Spinal cord (tissue), 10 donors: ENCODE data around the gene C1orf21. TPM values are rescaled to one million over a fixed set of nuclear protein-coding genes. Genes with fewer than 3 reads are reported as not detected.

Source experiments
- DNase-seq, 6 donors: peaks; one replicate each; pipeline versions ENCODE4 v3.0.0 to v3.0.0-alpha.2; 2013 to 2015; ENCODE audit warnings: low spot score in 6 of 6, low read depth in 4 of 6
- H3K27ac ChIP-seq: one replicate; pipeline ENCODE4 v1.5.1; 2013; ENCODE audit warnings: low read depth, low read length, control low read depth
- H3K27me3 ChIP-seq: one replicate; pipeline ENCODE4 v1.6.1; 2013; ENCODE audit warnings: low read length; ENCODE audit not compliant: control insufficient read depth, insufficient read depth
- H3K36me3 ChIP-seq: one replicate; pipeline ENCODE4 v1.6.1; 2013; ENCODE audit warnings: low read length; ENCODE audit not compliant: control insufficient read depth, insufficient read depth
- H3K4me1 ChIP-seq: one replicate; pipeline ENCODE4 v1.6.1; 2013; ENCODE audit warnings: low read length; ENCODE audit not compliant: control insufficient read depth, insufficient read depth
- H3K4me3 ChIP-seq: one replicate; pipeline ENCODE4 v1.5.1; 2013; ENCODE audit warnings: low read depth, low read length, control low read depth
- H3K9me3 ChIP-seq: one replicate; pipeline ENCODE4 v1.6.1; 2013; ENCODE audit warnings: low read length; ENCODE audit not compliant: control insufficient read depth, insufficient read depth
- WGBS: methylation state at CpG from one replicate; pipeline ENCODE4 v1.1.5; 2013; ENCODE audit warnings: missing lambda C conversion rate; ENCODE audit not compliant: insufficient coverage; 5-methylcytosine and 5-hydroxymethylcytosine counted together
- polyA plus RNA-seq, 2 donors: library from polyadenylated mRNA; unstranded; fragments of 120-200 nt; gene quantifications; one replicate each; pipeline ENCODE4 v1.2.1, GENCODE V29; 2013; ENCODE audit not compliant: insufficient read length in 2 of 2
- total RNA-seq, 2 donors: library from RNA; depleted of rRNA in 1 of 2; stranded (reverse); fragments of 120-200 nt in 1 of 2; fragments of >200 nt in 1 of 2; gene quantifications; one replicate each; pipeline versions ENCODE4 v1.2.3 to v1.2.4, GENCODE V29; 2013 to 2014
- donor health status: healthy.

The C1orf21 gene
- total and polyA plus RNA-seq, 4 donors: 17.6 to 55.5 (median 31.9) TPM

GRCh38 chr1:184650177-184650866 is 263.5 kb downstream of the C1orf21 start:
- WGBS: no CpG with 5 or more reads among the region's 5 CpGs
- Histone ChIP-seq H3K36me3 (no peaks in the 10 kb centered on the region), H3K27ac (no peak overlapping the region), H3K27me3 (no peaks in the 10 kb centered on the region), H3K9me3 (peaks cover 1% of the 10 kb centered on the region), H3K4me3 (no peak overlapping the region), H3K4me1 (no peaks in the 10 kb centered on the region)
- no peak for DNase-seq

- Histone ChIP-seq H3K9me3 (no peaks in the 10 kb centered on the region), H3K4me1 (no peaks in the 10 kb centered on the region), H3K36me3 (no peaks in the 10 kb centered on the region), H3K27ac (no peak overlapping the region), H3K4me3 (no peak overlapping the region), H3K27me3 (no peaks in the 10 kb centered on the region)
- no peak for DNase-seq
Measured at GRCh38 chr1:184655185-184655584, 268.4 kb downstream of the C1orf21 start.

GRCh38 chr1:184656221-184656620 is 269.4 kb downstream of the C1orf21 start:
- Histone ChIP-seq H3K4me1 (no peaks in the 10 kb centered on the region), H3K9me3 (no peaks in the 10 kb centered on the region), H3K27ac (no peak overlapping the region), H3K4me3 (no peak overlapping the region), H3K27me3 (no peaks in the 10 kb centered on the region), H3K36me3 (no peaks in the 10 kb centered on the region)
- WGBS: no CpG with 5 or more reads among the region's 2 CpGs
- no peak for DNase-seq

- Histone ChIP-seq H3K27me3 (no peaks in the 10 kb centered on the region), H3K9me3 (no peaks in the 10 kb centered on the region), H3K4me1 (no peaks in the 10 kb centered on the region), H3K27ac (no peak overlapping the region), H3K36me3 (no peaks in the 10 kb centered on the region), H3K4me3 (no peak overlapping the region)
- DNase-seq: peak in 1 of 6 donors; percentile 90
- WGBS: no CpG with 5 or more reads among the region's 2 CpGs
Measured at GRCh38 chr1:184658055-184658454, 271.2 kb downstream of the C1orf21 start.

- Histone ChIP-seq H3K27ac (no peak overlapping the region), H3K36me3 (no peaks in the 10 kb centered on the region), H3K4me3 (no peak overlapping the region), H3K27me3 (no peaks in the 10 kb centered on the region), H3K4me1 (peaks cover 16% of the 10 kb centered on the region), H3K9me3 (no peaks in the 10 kb centered on the region)
- DNase-seq: no peak
- WGBS: no CpG with 5 or more reads among the region's 2 CpGs
Measured at GRCh38 chr1:184660462-184661191, 273.8 kb downstream of the C1orf21 start.

- no peaks in the 10 kb centered on the region for H3K9me3 ChIP-seq
- H3K27ac ChIP-seq: no peak overlapping the region
- H3K4me1 ChIP-seq: peaks cover 16% of the 10 kb centered on the region
- H3K4me3 ChIP-seq: no peak overlapping the region
- no peak for DNase-seq
- H3K36me3 ChIP-seq: no peaks in the 10 kb centered on the region
- H3K27me3 ChIP-seq: no peaks in the 10 kb centered on the region
- WGBS: 44% methylated on average over 1 of the region's 1 CpG
Measured at GRCh38 chr1:184661801-184662200, 275.0 kb downstream of the C1orf21 start.

- peak overlapping the region; percentile 43 for H3K4me3 ChIP-seq
- no peaks in the 10 kb centered on the region for H3K9me3 ChIP-seq
- WGBS: 11% methylated on average over 32 of the region's 40 CpGs
- no peak overlapping the region for H3K27ac ChIP-seq
- no peaks in the 10 kb centered on the region for H3K27me3 ChIP-seq
- peak; percentile 43 to 91 (median 53) for DNase-seq
- H3K4me1 ChIP-seq: peaks cover 16% of the 10 kb centered on the region
- no peaks in the 10 kb centered on the region for H3K36me3 ChIP-seq
Measured at GRCh38 chr1:184664042-184664660, 277.3 kb downstream of the C1orf21 start.

GRCh38 chr1:184664661-184665060 is 277.8 kb downstream of the C1orf21 start:
- Histone ChIP-seq H3K4me3 (no peak overlapping the region), H3K27me3 (no peaks in the 10 kb centered on the region), H3K4me1 (peaks cover 16% of the 10 kb centered on the region), H3K9me3 (no peaks in the 10 kb centered on the region), H3K36me3 (no peaks in the 10 kb centered on the region), H3K27ac (no peak overlapping the region)
- 58% methylated on average over 12 of the region's 15 CpGs for WGBS
- no peak for DNase-seq

- Histone ChIP-seq H3K27me3 (no peaks in the 10 kb centered on the region), H3K4me1 (peaks cover 16% of the 10 kb centered on the region), H3K36me3 (no peaks in the 10 kb centered on the region), H3K27ac (no peak overlapping the region), H3K4me3 (no peak overlapping the region), H3K9me3 (no peaks in the 10 kb centered on the region)
- DNase-seq: peak in 1 of 6 donors; percentile 82
- 47% methylated on average over 3 of the region's 6 CpGs for WGBS
Measured at GRCh38 chr1:184665360-184665759, 278.5 kb downstream of the C1orf21 start.
